CD4-positive, alpha-beta T cell treated with Interleukin-4 for 1 hour (primary cell): ENCODE data around the gene SYT2.

Experiments
- DNase-seq, 2 donors: peaks; one replicate each; pipeline ENCODE4 v3.0.0-alpha.2; 2020 to 2022

SYT2 gene

GRCh38 chr1:202671399-202671798 lies 38.9 kb downstream of the SYT2 start:
- no peak for DNase-seq

- DNase-seq, result no peak
Measured at GRCh38 chr1:202665417-202665816, 44.8 kb downstream of the SYT2 start.

- DNase-seq, result no peak
Measured at GRCh38 chr1:202664083-202664482, 46.2 kb downstream of the SYT2 start.

- no peak for DNase-seq
Measured at GRCh38 chr1:202663131-202663530, 47.1 kb downstream of the SYT2 start.

GRCh38 chr1:202662081-202662480 lies 48.2 kb downstream of the SYT2 start:
- no peak for DNase-seq

- DNase-seq, result peak in 1 of 2 donors; percentile 13
Measured at GRCh38 chr1:202661136-202661845, 49.0 kb downstream of the SYT2 start.

- no peak for DNase-seq
Measured at GRCh38 chr1:202659974-202660373, 50.3 kb downstream of the SYT2 start.

- DNase-seq, result no peak
Measured at GRCh38 chr1:202659541-202659940, 50.7 kb downstream of the SYT2 start.

GRCh38 chr1:202658769-202659168 lies 51.5 kb downstream of the SYT2 start:
- DNase-seq, result no peak

GRCh38 chr1:202658251-202658759 lies 51.9 kb downstream of the SYT2 start:
- DNase-seq, result no peak

GRCh38 chr1:202656951-202657646 lies 53.2 kb downstream of the SYT2 start:
- DNase-seq, result no peak

- no peak for DNase-seq
Measured at GRCh38 chr1:202656057-202656456, 54.2 kb downstream of the SYT2 start.

- no peak for DNase-seq
Measured at GRCh38 chr1:202654079-202654478, 56.2 kb downstream of the SYT2 start.

GRCh38 chr1:202649553-202650392 lies 60.5 kb downstream of the SYT2 start:
- DNase-seq, result no peak

- no peak for DNase-seq
Measured at GRCh38 chr1:202648605-202649226, 61.5 kb downstream of the SYT2 start.

- DNase-seq, result no peak
Measured at GRCh38 chr1:202645097-202645476, 65.2 kb downstream of the SYT2 start.

GRCh38 chr1:202644219-202645096 lies 65.8 kb downstream of the SYT2 start:
- DNase-seq, result no peak

- peak in 1 of 2 donors; percentile 12 for DNase-seq
Measured at GRCh38 chr1:202643397-202644218, 66.6 kb downstream of the SYT2 start.

GRCh38 chr1:202642619-202643291 lies 67.5 kb downstream of the SYT2 start:
- DNase-seq, result peak in 1 of 2 donors; percentile 2

- DNase-seq, result no peak
Measured at GRCh38 chr1:202642212-202642611, 68.0 kb downstream of the SYT2 start.
